ENCODE data around the gene AP5Z1. TPM values are rescaled to one million over a fixed set of nuclear protein-coding genes. Genes with fewer than 3 reads are reported as not detected.

The AP5Z1 gene
- total and polyA plus RNA-seq, 2 of the 4 experiments (the other 2 are of a cell fraction): 9.7 to 38.7 TPM

DNA sequence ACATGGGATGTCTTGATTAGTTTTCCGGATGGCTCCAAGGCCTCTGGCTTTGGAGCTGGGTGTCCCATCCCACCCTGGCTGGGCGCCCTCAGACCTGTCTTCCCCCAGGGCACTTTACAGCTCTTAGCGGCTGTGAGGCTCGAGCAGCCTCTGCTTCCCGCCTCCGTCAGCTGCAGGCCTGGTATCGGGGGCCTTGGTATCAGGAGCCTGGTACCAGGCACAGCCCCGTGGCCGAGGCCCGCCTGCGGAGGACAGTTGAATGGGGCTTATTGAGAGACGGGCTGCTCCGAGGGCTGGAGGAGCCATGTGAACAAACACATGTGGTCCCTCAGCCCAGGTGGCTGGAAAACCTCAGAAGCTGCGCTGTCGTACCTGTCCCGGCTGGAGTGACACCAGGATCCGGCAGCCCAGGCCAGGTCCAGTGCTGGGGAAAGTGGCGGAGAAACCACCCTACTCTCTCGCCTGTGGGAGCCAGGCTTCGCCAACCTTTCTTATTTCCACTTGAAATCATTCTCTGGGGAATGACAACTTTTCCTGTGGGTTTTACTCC lies 23.9 kb upstream of the AP5Z1 start:
- TF ChIP-seq RAD21 (IDR thresholded peaks at IDR 0.05; ENCODE audit: low read length): no peak
- TF ChIP-seq BHLHE40 (IDR thresholded peaks at IDR 0.05; ENCODE audit: low read depth, low read length): no peak
- TF ChIP-seq, protein P1, sequence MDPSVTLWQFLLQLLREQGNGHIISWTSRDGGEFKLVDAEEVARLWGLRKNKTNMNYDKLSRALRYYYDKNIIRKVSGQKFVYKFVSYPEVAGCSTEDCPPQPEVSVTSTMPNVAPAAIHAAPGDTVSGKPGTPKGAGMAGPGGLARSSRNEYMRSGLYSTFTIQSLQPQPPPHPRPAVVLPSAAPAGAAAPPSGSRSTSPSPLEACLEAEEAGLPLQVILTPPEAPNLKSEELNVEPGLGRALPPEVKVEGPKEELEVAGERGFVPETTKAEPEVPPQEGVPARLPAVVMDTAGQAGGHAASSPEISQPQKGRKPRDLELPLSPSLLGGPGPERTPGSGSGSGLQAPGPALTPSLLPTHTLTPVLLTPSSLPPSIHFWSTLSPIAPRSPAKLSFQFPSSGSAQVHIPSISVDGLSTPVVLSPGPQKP (IDR thresholded peaks at IDR 0.05; ENCODE audit: borderline replicate concordance, low read depth, low read length): no peak
- TF ChIP-seq RFX5 (IDR thresholded peaks at IDR 0.05; ENCODE audit: low read depth, low read length): no peak
- TF ChIP-seq CTCF (conservative IDR thresholded peaks at IDR 0.05; ENCODE audit: low read depth, low read length): no peak
- no peak for TF ChIP-seq FOS (IDR thresholded peaks at IDR 0.05; ENCODE audit: low read depth, low read length)
- no peak for TF ChIP-seq USF2 (IDR thresholded peaks at IDR 0.05; ENCODE audit: low read depth, low read length)
- no peak overlapping the region for H3K56ac ChIP-seq (ENCODE audit: extremely low read depth, insufficient read depth, low read length)
- H2BK120ac ChIP-seq (ENCODE audit: low read depth, low read length): no peak overlapping the region
- DNase-seq (no peak), ATAC-seq (ENCODE audit: low read depth) (no peak)
- in situ Hi-C loops (cut with MboI; ENCODE audit: low sequenced_read_pairs) (loop anchor here (25.0 kb wide), 1 partner anchor 1889 kb away; no protein-coding TSS in a partner anchor), intact Hi-C loops (cut with micrococcal nuclease) (no loop called here), dilution Hi-C loops (cut with HindIII; ENCODE audit: low sequenced_read_pairs, unreplicated experiment) (no loop called here)
- H3K4me1 ChIP-seq (ENCODE audit: control insufficient read depth, insufficient read depth, low read length): peaks cover 3% of the 10 kb centered on the region; the same call in 1 of the 2 replicates
- H3K14ac ChIP-seq (replicated peaks; ENCODE audit: low read depth, low read length): no peak overlapping the region
- H3K4me3 ChIP-seq (ENCODE audit: insufficient read depth, low read depth, low read length): no peak overlapping the region
- H3K36me3 ChIP-seq (ENCODE audit: control insufficient read depth, insufficient read depth, low read length): peaks cover 60% of the 10 kb centered on the region
- H3K4me2 ChIP-seq (ENCODE audit: low read depth, low read length): no peak overlapping the region
- no peak overlapping the region for H2AFZ ChIP-seq (replicated peaks; ENCODE audit: low read length, poor library complexity)
- H3K23ac ChIP-seq (ENCODE audit: low read depth, low read length): no peak overlapping the region
- ChIA-PET CTCF (no interaction called here), POLR2A (ENCODE audit: unreplicated experiment) (no interaction called here)
- H4K91ac ChIP-seq (ENCODE audit: insufficient read depth, low read depth, low read length): no peak overlapping the region
- peaks cover 12 to 61% of the 10 kb centered on the region in 2 experiments for H3K79me1 ChIP-seq (ENCODE audit: low read depth in 1 of 2, low read length in 2 of 2)
- H3K9ac ChIP-seq (ENCODE audit: low read depth, low read length): no peak overlapping the region
- no peak overlapping the region for H3K4ac ChIP-seq (ENCODE audit: low read depth, low read length)
- no peaks in the 10 kb centered on the region for H3K27me3 ChIP-seq (ENCODE audit: control insufficient read depth, insufficient read depth, low read length)
- H2AK5ac ChIP-seq (ENCODE audit: low read depth, low read length): no peak overlapping the region; the same call in 1 of the 2 replicates
- peaks cover 17% of the 10 kb centered on the region; the same call in 1 of the 2 replicates for H4K20me1 ChIP-seq (ENCODE audit: insufficient read depth, low read length)
- 96% methylated on average over 10 of the region's 20 CpGs; no CpG with 5 or more reads in 1 of the 2 experiments for WGBS, 2 experiments (ENCODE audit: extremely low coverage in 2 of 2, insufficient read length in 1 of 2)
- H3K9me1 ChIP-seq (ENCODE audit: insufficient read depth, low read length): no peaks in the 10 kb centered on the region
- peak overlapping the region; percentile 61 for H2AK9ac ChIP-seq (replicated peaks; ENCODE audit: low read depth, low read length, poor library complexity)
- no peaks in the 10 kb centered on the region for H3K9me3 ChIP-seq (ENCODE audit: control insufficient read depth, insufficient read depth, low read length)
- H4K8ac ChIP-seq (ENCODE audit: low read depth in 2 of 2, low read length in 2 of 2): no peak overlapping the region
- no peak overlapping the region for H3K18ac ChIP-seq (ENCODE audit: low read depth, low read length)
- H2BK5ac ChIP-seq (ENCODE audit: low read depth, low read length, poor library complexity, severe bottlenecking): no peak overlapping the region
- no peak overlapping the region for H4K5ac ChIP-seq (ENCODE audit: low read depth, low read length)
- BruUV-seq (replicated peaks): no TSS peak
- no peak overlapping the region for H2BK20ac ChIP-seq (ENCODE audit: low read depth, low read length)
- no peak overlapping the region for H2BK15ac ChIP-seq (ENCODE audit: low read depth, low read length)
- no peak overlapping the region for H3K27ac ChIP-seq (ENCODE audit: insufficient read depth, low read length)
